ENCODE results near the gene ARPC1B.

DNA sequence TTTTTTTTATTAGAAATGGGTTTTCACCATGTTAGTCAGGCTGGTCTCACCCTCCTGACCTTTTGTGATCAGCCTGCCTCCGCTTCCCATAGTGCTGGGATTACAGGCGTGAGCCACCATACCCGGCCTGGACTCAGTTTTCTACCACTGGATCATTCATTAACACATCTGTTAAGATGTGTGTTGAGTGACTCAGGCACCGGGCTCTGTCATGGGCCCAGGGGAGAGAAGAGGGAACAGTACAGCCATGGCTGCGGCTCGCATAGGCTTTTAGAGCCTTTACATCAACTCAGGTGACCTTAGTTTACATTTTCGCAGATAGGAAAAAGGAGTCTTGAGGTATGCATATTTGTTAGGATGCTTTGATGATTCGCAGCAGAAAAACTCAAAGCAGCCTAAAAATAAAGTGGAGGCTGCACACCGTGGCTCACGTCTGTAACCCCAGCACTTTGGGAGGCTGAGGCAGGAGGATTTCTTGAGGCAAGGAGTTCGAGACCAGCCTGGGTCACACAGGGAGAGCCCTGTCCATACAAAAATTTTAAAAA, 3.1 kb upstream of the ARPC1B start:
- TF ChIP-seq POLR2AphosphoS5 (IDR thresholded peaks at IDR 0.05; ENCODE audit: borderline replicate concordance, low read depth, low read length): no peak
- no peak for TF ChIP-seq EZH2 (IDR thresholded peaks at IDR 0.05)
- no peak for TF ChIP-seq FOXP2 (optimal IDR thresholded peaks at IDR 0.05; ENCODE audit: control extremely low read depth, extremely low read length, insufficient read depth)
